ENCODE measurements around the gene KIRREL3. TPM values are rescaled to one million over a fixed set of nuclear protein-coding genes. Genes with fewer than 3 reads are reported as not detected.

The KIRREL3 gene
- total and polyA plus RNA-seq, 2 of the 8 experiments (the other 6 are each of a cell fraction or from before 2014, with no cell fraction given), result 0.29 to 0.32 TPM

GRCh38 chr11:126527651-126528050, 472.9 kb downstream of the KIRREL3 start:
- TF ChIP-seq KDM1A (IDR thresholded peaks at IDR 0.05; ENCODE audit: borderline replicate concordance, low read length) (peak; percentile 43; the same call in 1 of the 2 replicates), BCL11A (IDR thresholded peaks at IDR 0.05; ENCODE audit: low read depth in 2 of 2, low read length in 2 of 2) (no peak), EZH2 (IDR thresholded peaks at IDR 0.05; ENCODE audit: low read depth, low read length, severe bottlenecking) (no peak), SAP30 (IDR thresholded peaks at IDR 0.05; ENCODE audit: insufficient read depth, insufficient replicate concordance, low read length) (no peak), CBX8 (IDR thresholded peaks at IDR 0.05; ENCODE audit: borderline replicate concordance, low read depth, low read length) (no peak), JUND (IDR thresholded peaks at IDR 0.05; ENCODE audit: low read length) (no peak)
- FAIRE-seq, result no peak

More at GRCh38 chr11:126527651-126528050, 472.9 kb downstream of the KIRREL3 start:
- Histone ChIP-seq H3K4me2 (ENCODE audit: insufficient read depth in 1 of 2, low read depth in 2 of 2, low read length in 2 of 2) (no peak overlapping the region), H2BK5ac (ENCODE audit: low read depth, low read length) (no peak overlapping the region), H2BK15ac (ENCODE audit: low read length) (no peak overlapping the region), H3K9ac (replicated peaks in 1 of 4; ENCODE audit: extremely low read depth in 1 of 4, low read depth in 3 of 4, low read length in 3 of 4) (no peak overlapping the region), H3K23ac (ENCODE audit: insufficient read length) (no peak overlapping the region), H3K79me2 (ENCODE audit: control insufficient read depth in 1 of 2, insufficient read depth in 2 of 2, low read length in 2 of 2) (no peaks in the 10 kb centered on the region), H3K23me2 (ENCODE audit: low read depth, low read length) (no peaks in the 10 kb centered on the region; the same call in 1 of the 2 replicates), H2BK12ac (ENCODE audit: low read depth, low read length) (no peak overlapping the region), H2AFZ (ENCODE audit: low read length) (no peak overlapping the region), H3K9me3 (ENCODE audit: insufficient read depth in 2 of 2, low read depth in 1 of 2, low read length in 1 of 2) (no peaks in the 10 kb centered on the region), H3K27ac (ENCODE audit: low read depth, low read length) (no peak overlapping the region), H2AK5ac (ENCODE audit: low read depth, low read length) (no peak overlapping the region), H4K8ac (ENCODE audit: extremely low read depth, insufficient read depth, low read length) (no peak overlapping the region), H3K4me3 (ENCODE audit: extremely low read depth in 1 of 4, insufficient read depth in 2 of 4, low read depth in 3 of 4, low read length in 4 of 4) (no peak overlapping the region), H3K36me3 (ENCODE audit: control insufficient read depth in 2 of 4, insufficient read depth in 4 of 4, low read length in 3 of 4) (no peaks in the 10 kb centered on the region), H3K27me3 (replicated peaks in 1 of 4; ENCODE audit: control insufficient read depth in 3 of 4, extremely low read depth in 1 of 4, insufficient read depth in 3 of 4, low read length in 3 of 4) (no peaks in the 10 kb centered on the region), H3K79me1 (ENCODE audit: low read depth, low read length) (no peaks in the 10 kb centered on the region), H3K56ac (replicated peaks; ENCODE audit: insufficient read length, low read depth, low read length) (no peak overlapping the region), H2BK20ac (ENCODE audit: low read length) (no peak overlapping the region), H3K18ac (ENCODE audit: extremely low read depth, low read length) (no peak overlapping the region), H4K5ac (ENCODE audit: insufficient read length, low read depth, low read length) (no peak overlapping the region), H3K14ac (ENCODE audit: insufficient read length) (no peak overlapping the region), H3K4me1 (replicated peaks in 1 of 4; ENCODE audit: control insufficient read depth in 3 of 4, insufficient read depth in 4 of 4, low read length in 3 of 4) (no peaks in the 10 kb centered on the region), H4K20me1 (replicated peaks in 1 of 2; ENCODE audit: control insufficient read depth in 1 of 2, insufficient read depth in 2 of 2, low read length in 2 of 2) (no peaks in the 10 kb centered on the region), H3K4ac (replicated peaks; ENCODE audit: insufficient read length, low read depth, low read length) (no peak overlapping the region), H4K91ac (replicated peaks; ENCODE audit: insufficient read length, low read length) (no peak overlapping the region), H2BK120ac (replicated peaks; ENCODE audit: low read depth, low read length) (no peak overlapping the region)
- ChIA-PET POLR2A (ENCODE audit: partially characterized antibody) (no interaction called here), CTCF (ENCODE audit: partially characterized antibody) (interaction anchor here (0.9 to 1.4 kb wide), 4 partner anchors 15 to 84 kb away, joined by 3 to 5 read pairs (median 4); no protein-coding TSS in a partner anchor)
- DNase-seq (ENCODE audit: low read depth in 1 of 2, low spot score in 2 of 2), result no peak
- 85% methylated on average over 5 of the region's 5 CpGs; no CpG with 5 or more reads in 1 of the 2 experiments for WGBS, 2 experiments (ENCODE audit: extremely low coverage in 1 of 2, insufficient coverage in 1 of 2, insufficient read length in 1 of 2, insufficient replicate concordance in 2 of 2, low coverage in 1 of 2, low lambda C conversion rate in 2 of 2, missing lambda C conversion rate in 1 of 2)

Measured in H1 (cell line).